Measurements from ENCODE around the gene PKD1.

The PKD1 gene

DNA sequence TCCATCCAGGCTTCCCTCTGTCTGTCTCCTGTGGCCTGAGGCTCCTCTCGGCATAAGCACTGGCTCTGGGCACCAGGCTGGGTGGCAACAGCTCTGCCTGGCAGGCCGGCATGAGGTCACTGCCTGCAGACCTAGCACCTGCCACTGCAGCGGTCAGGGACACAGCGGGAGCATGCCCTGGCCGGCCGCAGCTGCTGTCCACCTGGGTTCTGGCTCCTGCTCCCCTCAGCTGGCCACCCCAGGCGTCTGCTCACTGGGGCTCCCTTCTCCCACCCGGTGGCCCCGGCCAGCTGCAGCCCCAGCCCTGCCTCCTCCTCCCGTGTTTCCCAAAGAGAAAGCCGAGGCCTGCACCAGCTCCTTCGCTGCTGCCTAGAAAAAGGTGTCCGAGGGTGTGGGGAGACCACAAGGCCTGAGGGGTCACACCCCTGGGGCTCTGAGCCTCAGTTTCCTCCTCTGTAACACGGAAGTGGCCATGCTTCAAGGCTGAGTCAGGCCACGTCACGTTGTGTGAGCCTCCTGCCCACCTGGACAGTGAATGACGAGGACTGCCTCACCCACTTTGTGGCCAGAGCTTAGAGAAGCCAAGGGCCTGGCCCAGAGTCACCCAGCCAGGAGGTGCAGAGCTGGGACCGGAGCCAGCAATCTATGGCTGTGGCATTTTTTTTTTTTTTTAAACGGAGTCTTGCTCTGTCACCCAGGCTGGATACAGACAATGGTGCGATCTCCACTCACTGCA is 94.7 kb downstream of the PKD1 start:
- TF ChIP-seq CTCF (IDR thresholded peaks at IDR 0.05; ENCODE audit: low read depth, low read length, missing control alignments): no peak
- H3K4me3 ChIP-seq (replicated peaks; ENCODE audit: low read depth, low read length): no peak overlapping the region
- DNase-seq (ENCODE audit: extremely low read depth, low read depth): no peak

- no peak for TF ChIP-seq CTCF (IDR thresholded peaks at IDR 0.05; ENCODE audit: low read depth, low read length, missing control alignments)
- H3K4me3 ChIP-seq (replicated peaks; ENCODE audit: low read depth, low read length): no peak overlapping the region
- no peak for DNase-seq (ENCODE audit: extremely low read depth, low read depth)
These were observed 95.5 kb downstream of the PKD1 start for GRCh38 chr16:2040041-2040786.

DNA sequence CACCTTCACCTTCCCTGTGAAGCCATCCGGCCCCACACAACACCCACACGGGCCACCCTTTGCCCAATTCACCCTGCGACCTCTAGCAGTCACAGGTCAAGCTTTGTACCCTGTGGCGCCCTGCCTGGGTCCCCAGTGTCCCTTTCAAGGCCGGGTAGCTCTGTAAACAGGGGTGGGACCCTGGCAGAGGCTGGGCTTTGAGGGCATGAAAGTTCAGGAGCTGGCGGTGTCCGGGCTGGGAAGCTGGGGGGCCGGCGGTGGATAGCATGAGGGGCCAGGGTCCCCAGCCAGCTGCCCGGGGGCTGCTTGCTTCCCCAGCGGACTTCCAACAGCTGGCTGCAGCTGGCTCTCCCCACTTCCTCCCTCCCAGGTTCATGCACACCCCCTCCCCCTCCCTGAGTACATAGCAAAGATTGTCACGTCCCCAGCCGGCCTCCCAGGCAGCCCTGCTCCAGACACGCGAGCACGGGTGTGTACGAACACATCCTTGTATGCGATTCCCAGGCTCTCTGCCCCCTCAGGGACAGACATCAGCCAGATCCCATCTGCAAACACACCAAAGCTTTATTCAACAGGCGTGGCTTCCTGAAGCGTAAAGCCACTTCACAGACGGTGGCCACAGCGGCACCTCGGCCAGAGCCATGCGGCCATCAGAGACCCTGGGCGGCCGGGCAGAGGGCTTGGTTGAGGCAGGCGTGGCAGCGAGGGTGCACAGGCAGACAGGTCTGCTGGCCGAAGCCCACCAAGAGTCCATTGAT is 96.2 kb downstream of the PKD1 start:
- H3K4me3 ChIP-seq (replicated peaks; ENCODE audit: low read depth, low read length): no peak overlapping the region
- TF ChIP-seq CTCF (IDR thresholded peaks at IDR 0.05; ENCODE audit: low read depth, low read length, missing control alignments): no peak
- DNase-seq (ENCODE audit: extremely low read depth, low read depth): no peak
